GM10266 (cell line): ENCODE measurements around the gene HINT2.
A peak's percentile ranks its signal among the peaks of the same experiment; 100 is the strongest.

Experiments used
- DNase-seq: peaks from one replicate; pipeline ENCODE4 v3.0.0; 2012; ENCODE audit errors: extremely low spot score
- TF ChIP-seq, protein P1 (sequence below): IDR thresholded peaks from 2 replicates; pipeline ENCODE4 v1.5.1; 2012; ENCODE audit warnings: mild to moderate bottlenecking, low read depth; ENCODE audit not compliant: control insufficient read depth, insufficient read depth; ENCODE audit errors: missing control alignments

The HINT2 gene

DNA sequence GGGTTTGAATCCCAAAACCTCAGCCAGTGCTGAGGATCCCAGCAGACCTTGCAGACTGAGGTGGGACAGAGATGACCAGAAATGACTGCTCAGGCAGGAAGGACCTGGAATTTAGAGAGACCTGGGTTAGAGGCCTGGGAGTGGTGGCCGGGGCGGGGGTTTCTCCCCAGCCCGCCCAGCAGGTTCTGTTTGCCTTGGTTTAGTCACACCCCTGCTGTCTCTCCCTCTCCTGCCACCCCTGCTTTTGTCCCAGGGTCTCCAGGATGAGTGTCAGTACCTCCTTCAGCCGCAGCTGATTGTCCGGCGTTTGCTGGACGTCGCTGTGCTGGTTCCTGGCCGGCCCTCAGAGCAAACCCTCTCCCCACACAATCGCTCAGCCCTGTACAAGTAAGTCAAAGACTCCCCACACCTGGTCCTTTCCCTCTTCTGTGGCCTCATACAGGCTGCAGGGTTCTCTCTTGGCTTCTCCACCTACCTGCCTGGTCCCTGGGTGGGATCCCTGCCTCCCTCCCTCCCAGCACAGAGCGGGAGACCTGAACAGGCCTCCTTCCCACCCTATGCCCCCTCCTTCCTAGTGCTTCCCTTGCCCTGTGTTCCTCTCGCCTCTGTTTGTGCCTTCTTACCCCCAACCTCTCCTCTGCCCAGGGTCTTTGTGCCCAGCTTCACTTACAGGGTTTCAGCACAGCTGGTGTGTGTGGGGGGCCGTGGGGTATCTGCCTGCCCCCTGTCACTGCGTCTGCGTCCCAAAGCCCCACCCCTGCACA is 26.2 kb upstream of the HINT2 start:
- DNase-seq: no peak
- TF ChIP-seq, protein P1, sequence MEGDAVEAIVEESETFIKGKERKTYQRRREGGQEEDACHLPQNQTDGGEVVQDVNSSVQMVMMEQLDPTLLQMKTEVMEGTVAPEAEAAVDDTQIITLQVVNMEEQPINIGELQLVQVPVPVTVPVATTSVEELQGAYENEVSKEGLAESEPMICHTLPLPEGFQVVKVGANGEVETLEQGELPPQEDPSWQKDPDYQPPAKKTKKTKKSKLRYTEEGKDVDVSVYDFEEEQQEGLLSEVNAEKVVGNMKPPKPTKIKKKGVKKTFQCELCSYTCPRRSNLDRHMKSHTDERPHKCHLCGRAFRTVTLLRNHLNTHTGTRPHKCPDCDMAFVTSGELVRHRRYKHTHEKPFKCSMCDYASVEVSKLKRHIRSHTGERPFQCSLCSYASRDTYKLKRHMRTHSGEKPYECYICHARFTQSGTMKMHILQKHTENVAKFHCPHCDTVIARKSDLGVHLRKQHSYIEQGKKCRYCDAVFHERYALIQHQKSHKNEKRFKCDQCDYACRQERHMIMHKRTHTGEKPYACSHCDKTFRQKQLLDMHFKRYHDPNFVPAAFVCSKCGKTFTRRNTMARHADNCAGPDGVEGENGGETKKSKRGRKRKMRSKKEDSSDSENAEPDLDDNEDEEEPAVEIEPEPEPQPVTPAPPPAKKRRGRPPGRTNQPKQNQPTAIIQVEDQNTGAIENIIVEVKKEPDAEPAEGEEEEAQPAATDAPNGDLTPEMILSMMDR: no peak

GRCh38 chr9:35839926-35840325 is 25.1 kb upstream of the HINT2 start:
- no peak for DNase-seq

GRCh38 chr9:35836595-35836994 is 21.8 kb upstream of the HINT2 start:
- TF ChIP-seq, protein P1: no peak

More at GRCh38 chr9:35839926-35840325, 25.1 kb upstream of the HINT2 start:
- TF ChIP-seq, protein P1: no peak

GRCh38 chr9:35835766-35836165 is 20.9 kb upstream of the HINT2 start:
- no peak for DNase-seq
- TF ChIP-seq, protein P1: no peak

More at GRCh38 chr9:35836595-35836994, 21.8 kb upstream of the HINT2 start:
- no peak for DNase-seq

DNA sequence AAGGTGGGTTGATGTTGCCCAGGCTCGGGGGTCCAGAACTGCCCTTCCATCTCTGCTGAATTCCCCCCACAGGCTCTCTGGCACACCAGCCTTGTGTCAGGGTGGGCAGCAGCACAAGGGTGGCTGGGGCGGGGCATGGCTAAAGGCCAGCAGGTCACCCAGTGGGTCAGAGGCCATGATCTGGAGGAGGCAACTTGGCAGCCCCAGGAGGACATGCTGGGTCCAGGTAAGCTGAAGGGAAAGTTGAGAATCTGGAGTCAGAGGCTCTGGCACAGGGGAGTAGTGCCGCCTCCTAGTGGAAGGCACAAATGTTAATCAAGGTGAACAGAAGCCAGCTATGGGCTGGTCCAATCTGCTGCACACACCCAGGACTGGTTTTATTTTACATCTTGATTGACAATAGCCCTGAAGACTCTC is 20.4 kb upstream of the HINT2 start:
- peak; percentile 45 for DNase-seq
- TF ChIP-seq, protein P1: peak; percentile 28

DNA sequence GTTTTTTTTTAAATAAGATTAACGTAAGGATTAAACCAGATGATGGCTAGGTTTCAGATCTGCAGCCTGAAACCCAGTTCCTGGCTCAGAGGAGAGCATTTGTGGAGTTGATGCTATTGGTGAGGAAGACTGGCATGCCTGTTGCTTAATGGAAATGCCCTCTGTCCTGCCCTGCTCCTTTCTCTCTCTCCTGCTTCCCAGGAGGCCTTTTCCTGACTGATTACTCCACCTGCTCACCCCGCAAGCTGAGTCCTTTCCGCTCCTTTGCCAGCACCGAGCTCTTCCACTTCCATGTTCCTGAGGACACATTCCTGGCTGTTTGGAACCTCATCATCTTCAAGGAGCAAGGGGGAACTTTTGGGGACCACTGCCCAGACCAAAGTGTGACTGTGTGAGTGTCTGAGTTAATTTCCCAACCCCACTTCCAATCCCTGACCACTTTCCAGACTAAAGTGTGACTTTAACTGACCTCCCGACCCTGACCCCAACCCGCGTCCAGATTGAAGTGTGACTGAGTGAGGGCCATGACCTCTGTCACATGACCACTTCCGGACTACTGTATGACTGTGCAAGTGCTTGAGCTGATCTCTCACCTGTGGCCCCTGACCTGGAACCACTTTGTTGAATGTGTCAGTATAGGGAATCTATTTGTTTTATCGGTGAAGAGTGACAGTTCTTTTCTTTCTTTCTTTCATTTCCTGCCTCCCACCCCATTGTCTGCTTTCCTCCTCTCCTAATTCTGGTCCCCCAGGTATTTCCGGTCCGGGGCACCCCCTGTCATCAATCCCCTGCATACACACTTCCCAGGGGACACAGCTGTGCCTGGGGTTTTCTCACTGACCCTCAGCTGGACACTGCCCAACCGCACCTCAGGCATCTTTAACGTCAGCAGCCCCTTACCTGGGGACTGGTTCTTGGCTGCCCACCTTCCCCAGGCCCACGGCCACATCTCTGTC is 19.7 kb upstream of the HINT2 start:
- DNase-seq: no peak
- TF ChIP-seq, protein P1: no peak
